Heart left ventricle (tissue), 16 donors: ENCODE measurements around the gene ATAD1. TPM values are rescaled to one million over a fixed set of nuclear protein-coding genes. Genes with fewer than 3 reads are reported as not detected.
"Not testable (repeated sequence)": the region's sequence is repeated elsewhere in the genome, so short reads cannot be mapped to it uniquely, and the experiment has no call there.

Source experiments
- ATAC-seq, 4 donors: fragments of 200-7000 bp; cut with Tn5 transposase; one replicate each; pipeline ENCODE4 v1.9.1; 2020 to 2022; ENCODE audit warnings: moderate library complexity in 4 of 4, mild to moderate bottlenecking in 3 of 4, moderate number of reproducible peaks in 1 of 4
- DNase-seq, 5 donors: peaks; one replicate each; pipeline ENCODE4 v3.0.0-alpha.2; 2020
- H3K27ac ChIP-seq, 12 donors: fragments of 200-600 bp; sonication (generic) in 4 of 12; one replicate each; pipeline versions ENCODE4 v1.5.0 to v1.8.0; 2016 to 2022; ENCODE audit warnings: mild to moderate bottlenecking in 2 of 12
- H3K27me3 ChIP-seq, 9 donors: fragments of 200-600 bp; sonication (generic) in 2 of 9; one replicate each; pipeline versions ENCODE4 v1.5.1 to v1.8.0; 2016 to 2022; ENCODE audit warnings: mild to moderate bottlenecking in 3 of 9
- H3K36me3 ChIP-seq, 9 donors: fragments of 200-600 bp; sonication (generic) in 2 of 9; one replicate each; pipeline versions ENCODE4 v1.5.0 to v1.8.0; 2018 to 2022; ENCODE audit warnings: mild to moderate bottlenecking in 2 of 9
- H3K4me1 ChIP-seq, 12 donors: fragments of 200-600 bp; sonication (generic) in 4 of 12; one replicate each; pipeline versions ENCODE4 v1.5.0 to v1.8.0; 2016 to 2022; ENCODE audit warnings: mild to moderate bottlenecking in 3 of 12
- H3K4me3 ChIP-seq, 12 donors: fragments of 200-600 bp; sonication (generic) in 4 of 12; one replicate each; pipeline versions ENCODE4 v1.5.0 to v1.8.0; 2017 to 2022; ENCODE audit warnings: mild to moderate bottlenecking in 9 of 12, moderate library complexity in 4 of 12
- H3K9me3 ChIP-seq, 12 donors: fragments of 200-600 bp; sonication (generic) in 4 of 12; one replicate each; pipeline versions ENCODE4 v1.5.0 to v1.8.0; 2016 to 2022; ENCODE audit warnings: mild to moderate bottlenecking in 1 of 12
- POLR2A ChIP-seq, 2 donors: fragments of 450-650 bp; IDR thresholded peaks; one replicate each; pipeline ENCODE4 v1.6.1; 2017; ENCODE audit warnings: antibody characterized with exemption in 2 of 2, mild to moderate bottlenecking in 2 of 2, moderate library complexity in 2 of 2
- WGBS, 4 donors: extraction: QIAGEN DNeasy Blood & Tissue Kit in 2 of 4; methylation state at CpG; one replicate each; pipeline versions ENCODE4 v1.1.5 to v1.1.7; 2013 to 2018; 5-methylcytosine and 5-hydroxymethylcytosine counted together
- intact Hi-C, 10 donors: fragments of 100-400 bp; cut with DNase I; formaldehyde crosslinking; loops; one replicate each; pipeline versions ENCODE4 v1.11.1 to v1.14.2; 2022
- polyA plus RNA-seq, 2 donors: library from polyadenylated mRNA; stranded (reverse); fragments of 200-250 nt; gene quantifications; one replicate each; pipeline ENCODE4 v1.2.3, GENCODE V29; 2013
- total RNA-seq, 9 donors: library from RNA; depleted of rRNA in 2 of 9; stranded (reverse); fragments of >200 nt in 2 of 9; fragmentation: NEBNext Ultra II Directional in 3 of 9; extraction: Animal tissue kit (Norgen Biotek cat#: 25700) in 3 of 9; gene quantifications; one replicate each; pipeline versions ENCODE4 v1.1.0 to v1.2.4, GENCODE V29; 2016 to 2023
- TF ChIP-seq, protein P1 (sequence below), 12 donors: fragments of 200-600 bp; sonication (generic) in 4 of 12; IDR thresholded peaks; one replicate each; pipeline versions ENCODE4 v1.5.0 to v1.8.0; 2018 to 2022; ENCODE audit warnings: antibody characterized with exemption in 12 of 12, mild to moderate bottlenecking in 5 of 12
- donor health status: ischemic (EF 13 %, LVEDD 7.1; RV severe dilation, severe dysfunction).
- donor health status: healthy with polysubstance abuse.
- donor health status: DM: no; HTN: yes; CAD: no.
- donor health status: DM: no; HTN: no; CAD: no.
- donor health status: ischemic (EF 25% LVEDD 6.9; RV normal size, moderate dysfunction).
- donor health status: ischemic (EF 25% LVEDD 5.7; RV mildly dilated, moderate dysfunction).
- donor health status: healthy.
- donor health status: DM: yes; HTN: yes; CAD: no.
- donor health status: ischemic (EF 35%, LVEDD 5.7; RV mildly dilated, moderate dysfunction).
- donor health status: nonischemic (EF 11% LVEDD 7.7; RV severe dilation, severe dysfunction).
- donor health status: DM: yes; HTN: yes; CAD: no.
- donor health status: PGD.
- donor health status: ischemic (EF 29% LVEDD 5.4; RV normal size, mild dysfunction).
- donor health status: nonischemic (EF 23%, LVEDD 6.1; RV moderate dilation, normal function).

ATAD1 gene
- total and polyA plus RNA-seq, 11 donors = 17.5 to 115 (median 80.8) TPM

DNA sequence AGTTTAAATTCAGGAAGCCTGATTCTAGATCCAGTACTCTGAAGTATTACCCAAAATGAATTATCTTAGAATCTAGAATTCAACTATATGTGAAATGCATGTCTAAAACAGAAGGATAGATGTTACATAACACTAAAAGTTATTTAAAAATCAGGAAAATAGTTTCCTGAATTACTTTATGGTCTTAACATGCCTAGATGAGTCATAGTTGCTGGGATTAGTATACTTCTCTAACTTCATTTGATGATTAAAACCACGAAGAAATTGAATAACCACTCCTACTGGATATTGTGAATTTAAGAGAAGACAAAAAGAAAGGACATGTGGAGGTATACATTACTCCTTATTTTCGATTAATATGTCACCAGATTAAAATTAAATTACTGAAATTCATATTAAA is 65.5 kb downstream of the ATAD1 start:
- Histone ChIP-seq H3K9me3 (no peaks in the 10 kb centered on the region), H3K27ac (no peak overlapping the region), H3K36me3 (peaks cover 0 to 61% (median 33%) of the 10 kb centered on the region in 9 donors), H3K27me3 (no peaks in the 10 kb centered on the region), H3K4me1 (peaks cover 0 to 5% (median 0%) of the 10 kb centered on the region in 12 donors), H3K4me3 (no peak overlapping the region)
- intact Hi-C loops = no loop called here
- TF ChIP-seq, protein P1, sequence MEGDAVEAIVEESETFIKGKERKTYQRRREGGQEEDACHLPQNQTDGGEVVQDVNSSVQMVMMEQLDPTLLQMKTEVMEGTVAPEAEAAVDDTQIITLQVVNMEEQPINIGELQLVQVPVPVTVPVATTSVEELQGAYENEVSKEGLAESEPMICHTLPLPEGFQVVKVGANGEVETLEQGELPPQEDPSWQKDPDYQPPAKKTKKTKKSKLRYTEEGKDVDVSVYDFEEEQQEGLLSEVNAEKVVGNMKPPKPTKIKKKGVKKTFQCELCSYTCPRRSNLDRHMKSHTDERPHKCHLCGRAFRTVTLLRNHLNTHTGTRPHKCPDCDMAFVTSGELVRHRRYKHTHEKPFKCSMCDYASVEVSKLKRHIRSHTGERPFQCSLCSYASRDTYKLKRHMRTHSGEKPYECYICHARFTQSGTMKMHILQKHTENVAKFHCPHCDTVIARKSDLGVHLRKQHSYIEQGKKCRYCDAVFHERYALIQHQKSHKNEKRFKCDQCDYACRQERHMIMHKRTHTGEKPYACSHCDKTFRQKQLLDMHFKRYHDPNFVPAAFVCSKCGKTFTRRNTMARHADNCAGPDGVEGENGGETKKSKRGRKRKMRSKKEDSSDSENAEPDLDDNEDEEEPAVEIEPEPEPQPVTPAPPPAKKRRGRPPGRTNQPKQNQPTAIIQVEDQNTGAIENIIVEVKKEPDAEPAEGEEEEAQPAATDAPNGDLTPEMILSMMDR (IDR thresholded peaks at IDR 0.05) = no peak
- TF ChIP-seq POLR2A (IDR thresholded peaks at IDR 0.05) = no peak
- no peak for ATAC-seq
- no peak for DNase-seq
- WGBS, 4 donors = 89 to 95% (median 92%) methylated on average over 2 of the region's 2 CpGs

DNA sequence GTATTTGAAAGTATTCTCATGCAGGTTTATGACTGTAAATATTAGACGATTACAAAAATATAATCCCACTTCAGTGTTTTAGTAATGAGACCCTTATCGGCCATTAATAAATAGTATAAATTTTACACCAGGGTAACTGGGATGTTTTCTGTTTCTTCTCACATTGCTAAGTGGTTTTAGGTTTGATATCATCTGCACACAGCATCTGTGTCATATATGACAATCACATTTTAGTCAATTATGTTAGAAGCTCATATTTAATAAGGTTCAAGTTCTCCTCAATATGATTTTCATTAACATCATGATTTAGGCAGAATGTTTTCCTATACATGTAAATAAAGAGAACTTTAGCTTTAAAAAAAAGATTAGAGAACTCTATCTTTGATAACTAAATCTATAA is 66.8 kb downstream of the ATAD1 start:
- Histone ChIP-seq H3K4me3 (no peak overlapping the region), H3K27me3 (no peaks in the 10 kb centered on the region), H3K36me3 (peaks cover 0 to 53% (median 31%) of the 10 kb centered on the region in 9 donors), H3K9me3 (no peaks in the 10 kb centered on the region), H3K4me1 (no peaks in the 10 kb centered on the region), H3K27ac (no peak overlapping the region)
- no peak for ATAC-seq
- intact Hi-C loops = no loop called here
- no peak for DNase-seq
- no peak for TF ChIP-seq POLR2A (IDR thresholded peaks at IDR 0.05)
- TF ChIP-seq, protein P1 (IDR thresholded peaks at IDR 0.05) = no peak
- WGBS, 4 donors = 90 to 100% (median 95%) methylated on average over 2 of the region's 2 CpGs

DNA sequence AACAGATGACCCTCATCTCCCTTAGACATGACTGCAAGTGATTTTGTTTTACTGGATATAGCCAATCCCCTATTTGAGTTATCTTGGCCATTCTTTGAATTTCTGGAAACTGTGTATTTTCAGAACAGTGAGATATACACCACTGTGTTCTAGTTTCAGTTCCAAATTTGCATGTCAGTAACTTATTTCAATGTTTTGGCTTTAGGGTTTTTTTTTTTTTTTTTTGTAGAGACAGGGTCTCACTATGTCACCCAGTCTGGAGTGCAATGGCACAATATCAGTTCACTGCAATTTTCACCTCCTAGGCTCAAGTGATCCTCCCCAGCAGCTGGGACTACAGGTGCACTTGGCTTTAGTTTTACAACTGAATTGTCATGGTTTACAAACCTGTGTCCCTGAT is 67.2 kb downstream of the ATAD1 start:
- Histone ChIP-seq H3K27ac (no peak overlapping the region), H3K27me3 (no peaks in the 10 kb centered on the region), H3K4me1 (no peaks in the 10 kb centered on the region), H3K36me3 (peaks cover 0 to 50% (median 27%) of the 10 kb centered on the region in 9 donors), H3K4me3 (no peak overlapping the region), H3K9me3 (no peaks in the 10 kb centered on the region)
- TF ChIP-seq POLR2A (IDR thresholded peaks at IDR 0.05) = no peak
- TF ChIP-seq, protein P1 (IDR thresholded peaks at IDR 0.05) = no peak
- no peak for DNase-seq
- no peak for ATAC-seq
- intact Hi-C loops = no loop called here

DNA sequence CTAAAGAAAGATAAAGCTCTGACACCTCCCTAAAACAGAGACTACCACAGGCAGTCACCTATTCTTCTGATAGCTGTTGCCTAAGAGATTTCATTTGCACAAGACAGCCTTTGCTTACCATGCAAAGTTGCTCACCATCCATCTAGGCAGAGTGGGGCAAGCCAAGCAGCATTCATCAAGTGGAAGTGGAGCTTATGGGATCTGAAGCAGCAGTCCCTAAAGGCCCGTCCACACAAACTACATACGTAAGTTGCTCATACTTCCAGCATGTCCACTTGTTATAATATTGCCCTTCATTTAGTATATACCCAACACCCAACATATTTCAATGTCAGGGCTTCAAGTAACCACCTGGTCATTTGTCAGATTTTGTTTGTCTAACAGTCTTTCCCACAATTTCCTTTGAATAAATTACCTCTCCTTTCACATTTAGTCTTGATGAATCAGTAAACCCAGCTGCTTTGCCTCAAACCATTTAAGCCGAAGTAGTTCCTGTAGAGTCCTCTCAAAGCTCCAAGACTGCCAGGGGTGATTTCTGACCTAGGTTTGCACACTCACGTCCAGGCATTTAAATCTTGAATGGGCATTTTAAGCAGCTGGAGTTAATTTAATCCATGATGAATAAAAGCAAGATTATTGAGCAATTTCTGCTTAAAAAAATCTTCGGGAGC is 67.9 kb downstream of the ATAD1 start:
- H3K36me3 ChIP-seq = peaks cover 0 to 50% (median 24%) of the 10 kb centered on the region in 9 donors
- no peak overlapping the region for H3K4me3 ChIP-seq
- H3K27ac ChIP-seq = no peak overlapping the region
- WGBS, 4 donors = 70 to 74% (median 70%) methylated on average over 5 of the region's 5 CpGs
- no peaks in the 10 kb centered on the region for H3K9me3 ChIP-seq
- no peaks in the 10 kb centered on the region for H3K27me3 ChIP-seq
- H3K4me1 ChIP-seq = no peaks in the 10 kb centered on the region
- DNase-seq (no peak), ATAC-seq (peak in 2 of 4 donors; percentile 24 to 43)
- no peak for TF ChIP-seq POLR2A (IDR thresholded peaks at IDR 0.05)
- TF ChIP-seq, protein P1 (IDR thresholded peaks at IDR 0.05) = no peak
- intact Hi-C loops = no loop called here

DNA sequence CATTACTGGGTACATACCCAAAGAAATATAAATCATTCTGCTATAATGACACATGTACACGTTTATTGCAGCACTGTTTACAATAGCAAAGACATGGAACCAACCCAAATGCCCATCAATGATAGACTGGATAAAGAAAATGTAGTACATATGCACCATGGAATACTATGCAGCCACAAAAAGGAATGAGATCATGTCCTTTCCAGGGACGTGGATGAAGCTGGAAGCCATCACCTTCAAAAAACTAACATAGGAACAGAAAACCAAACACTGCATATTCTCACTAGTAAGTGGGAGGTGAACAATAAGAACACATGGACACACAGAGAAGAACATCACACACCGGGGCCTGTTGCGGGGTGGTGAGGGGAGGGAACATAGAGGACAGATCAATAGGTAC is 69.8 kb downstream of the ATAD1 start:
- DNase-seq, H3K27me3 ChIP-seq, H3K4me3 ChIP-seq, H3K4me1 ChIP-seq, H3K9me3 ChIP-seq, intact Hi-C loops, H3K27ac ChIP-seq, ATAC-seq: not testable (repeated sequence)
- H3K36me3 ChIP-seq = peaks cover 0 to 47% (median 17%) of the 10 kb centered on the region in 9 donors
- WGBS, 4 donors = 93 to 97% (median 95%) methylated on average over 4 of the region's 4 CpGs
